HG03354 (cell line): ENCODE measurements around the gene HSPH1.

Experiments
- ATAC-seq: cut with Tn5 transposase; IDR thresholded peaks from one replicate; pipeline ENCODE4 v1.9.1; 2021; ENCODE audit warnings: mild to moderate bottlenecking; ENCODE audit not compliant: unreplicated experiment, poor library complexity, severe bottlenecking

The HSPH1 gene

GRCh38 chr13:31161557-31162150 is at the start of gene HSPH1:
HSPH1 (minus strand) TSS chr13:31161904; CDS start chr13:31161582, 322 bp downstream.
- peak; percentile 80 for ATAC-seq

DNA sequence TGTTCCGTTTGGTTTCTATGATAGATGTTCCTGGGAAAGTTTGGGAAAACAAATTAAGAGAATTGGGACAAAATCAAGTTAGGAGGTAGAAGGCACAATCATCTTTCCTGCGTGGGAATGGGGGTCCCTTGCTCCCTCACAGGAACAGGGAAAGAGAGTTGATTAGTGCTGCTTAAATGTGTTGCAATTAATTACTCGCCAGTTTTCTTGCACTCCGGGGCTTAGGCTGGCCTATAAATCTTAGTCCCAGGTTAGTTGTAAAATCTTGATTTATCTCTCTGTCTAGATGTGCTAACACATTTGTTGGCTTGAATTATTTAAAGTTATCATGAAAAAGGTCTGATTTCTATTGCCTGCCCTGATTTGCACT is 48.1 kb upstream of the HSPH1 start:
- ATAC-seq: no peak

DNA sequence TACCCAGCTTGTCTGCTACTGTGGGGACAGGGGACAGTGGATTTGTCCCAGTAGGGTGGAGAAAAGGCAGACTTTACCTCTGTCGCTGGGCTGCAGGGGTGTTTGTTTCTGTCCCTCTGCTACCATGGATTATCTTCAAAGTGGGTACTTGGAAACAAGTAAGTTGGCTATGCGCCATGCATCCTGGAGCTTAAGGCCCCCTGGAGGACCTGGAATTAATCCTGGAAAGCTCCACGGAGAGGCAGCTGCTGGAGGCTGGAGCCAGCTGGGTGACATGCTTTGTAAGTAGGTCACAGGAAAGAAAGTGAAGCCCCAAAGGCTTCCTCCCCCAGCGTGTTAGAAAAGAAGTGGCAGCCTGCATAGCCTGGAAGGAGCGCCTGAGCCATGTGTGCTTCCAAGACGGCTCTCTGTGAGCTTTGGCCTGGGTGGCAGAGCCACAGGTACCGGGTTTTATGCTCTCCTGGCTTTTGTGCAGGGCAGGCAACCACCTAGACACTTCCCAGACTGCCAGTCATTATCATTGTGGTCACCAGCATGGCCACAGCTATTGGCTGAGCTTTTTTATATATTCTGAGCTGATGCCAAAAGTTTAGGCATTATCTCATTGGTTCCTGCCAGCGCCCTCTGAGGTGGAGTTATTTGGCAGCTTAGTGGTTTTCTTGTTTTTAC is 47.6 kb upstream of the HSPH1 start:
- ATAC-seq: no peak

DNA sequence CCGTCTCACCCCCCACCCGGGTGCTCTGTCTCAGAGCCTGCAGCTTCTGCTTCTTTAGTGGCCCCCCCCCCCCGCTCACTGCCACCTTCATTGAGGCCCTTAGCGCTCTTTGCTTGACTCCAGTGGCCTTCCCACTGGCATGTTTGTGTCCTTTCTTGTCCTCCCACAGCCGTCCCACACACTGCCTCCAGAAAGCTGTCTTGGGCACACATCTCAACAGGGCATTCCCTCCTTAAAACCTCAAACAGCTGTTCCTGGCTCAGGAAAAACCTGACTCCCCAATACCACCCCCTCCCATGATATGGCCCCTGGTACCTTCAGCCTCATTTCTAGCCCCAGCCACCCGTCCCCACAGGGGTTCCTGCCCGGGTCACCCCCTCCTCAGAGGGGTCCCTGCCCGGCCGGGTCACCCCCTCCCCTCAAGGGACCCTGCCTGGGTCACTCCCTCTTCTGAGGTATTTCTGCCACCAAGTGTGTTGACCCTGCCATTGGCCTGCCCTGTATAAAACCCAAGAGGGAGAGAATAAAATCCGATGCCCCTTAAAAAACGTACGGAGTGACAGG is 46.9 kb upstream of the HSPH1 start:
- no peak for ATAC-seq

- ATAC-seq: no peak
These were observed 46.2 kb upstream of the HSPH1 start for GRCh38 chr13:31207661-31208552.

DNA sequence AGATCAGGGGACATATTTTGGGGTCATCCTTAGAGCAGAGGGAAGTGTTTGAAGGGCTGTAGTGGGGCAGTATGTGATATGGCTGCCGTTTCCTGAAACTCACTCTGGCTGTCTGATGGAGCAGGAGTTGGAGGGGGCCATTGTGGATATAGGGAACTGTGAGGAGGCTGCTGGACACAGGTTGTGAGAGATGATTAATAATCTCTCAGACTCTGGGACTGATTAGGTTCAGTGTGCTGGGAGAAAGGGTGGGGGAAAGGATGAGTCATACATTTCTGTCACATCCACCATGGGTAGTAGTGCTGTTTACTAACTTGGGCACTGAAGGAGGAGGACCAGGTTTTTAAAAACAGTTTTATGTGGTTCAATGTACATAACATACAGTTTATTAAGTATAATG is 42.9 kb upstream of the HSPH1 start:
- no peak for ATAC-seq

DNA sequence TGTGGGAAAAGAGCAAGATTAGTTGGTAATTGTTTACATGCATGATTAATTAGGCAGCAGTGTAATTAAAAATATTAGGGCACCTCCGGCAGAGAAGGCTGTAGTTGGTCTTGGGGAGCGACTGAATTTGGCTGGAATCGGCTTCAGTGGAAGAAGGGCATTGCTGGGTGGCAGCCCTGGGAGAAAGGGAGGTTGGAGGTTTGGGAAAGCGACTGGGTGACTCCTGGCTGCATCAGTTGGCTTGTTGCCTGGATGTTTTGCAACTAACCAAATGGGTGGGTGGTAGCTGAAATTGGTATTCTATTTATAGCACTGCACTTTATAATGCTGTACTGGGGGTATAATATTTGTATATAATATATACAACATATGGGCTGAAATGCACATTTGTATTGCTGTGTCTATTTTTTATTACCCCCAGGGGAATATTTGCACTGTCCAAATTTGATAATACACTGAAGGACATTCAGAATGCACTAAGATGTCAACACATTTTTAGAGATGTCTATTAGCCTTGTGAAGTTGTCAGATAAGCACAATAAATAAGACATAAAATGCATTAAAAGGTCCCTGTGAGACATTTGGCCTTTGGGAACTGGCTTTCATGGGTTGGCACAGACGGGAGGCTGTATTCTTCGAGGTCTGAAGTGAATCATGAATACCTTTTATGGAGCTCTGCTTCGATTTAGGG is 39.8 kb upstream of the HSPH1 start:
- no peak for ATAC-seq

DNA sequence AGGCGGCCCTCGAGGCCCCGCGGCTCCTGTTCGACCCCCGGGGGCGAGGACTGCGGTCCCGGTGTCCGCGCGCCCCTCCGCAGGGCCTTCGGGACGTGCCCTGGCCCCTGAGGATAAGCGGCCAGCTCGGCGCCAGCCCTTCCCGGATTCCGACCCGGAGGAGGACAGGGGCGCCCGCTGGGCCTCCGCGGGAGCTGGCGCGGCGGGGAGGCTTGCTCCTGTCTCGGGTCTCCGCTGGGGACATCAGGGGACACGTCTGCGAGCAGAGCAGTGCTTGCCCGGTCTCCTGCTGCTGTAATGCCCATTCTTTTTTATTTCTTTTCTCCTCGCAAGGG is 38.9 kb upstream of the HSPH1 start:
- ATAC-seq: peak; percentile 25

GRCh38 chr13:31199849-31200636 is 38.3 kb upstream of the HSPH1 start, which contains the start of gene B3GLCT:
B3GLCT (plus strand) TSS chr13:31199975; CDS start chr13:31200085, 110 bp downstream.
- ATAC-seq: peak; percentile 86

GRCh38 chr13:31199527-31199848 is 37.8 kb upstream of the HSPH1 start:
- peak; percentile 4 for ATAC-seq

DNA sequence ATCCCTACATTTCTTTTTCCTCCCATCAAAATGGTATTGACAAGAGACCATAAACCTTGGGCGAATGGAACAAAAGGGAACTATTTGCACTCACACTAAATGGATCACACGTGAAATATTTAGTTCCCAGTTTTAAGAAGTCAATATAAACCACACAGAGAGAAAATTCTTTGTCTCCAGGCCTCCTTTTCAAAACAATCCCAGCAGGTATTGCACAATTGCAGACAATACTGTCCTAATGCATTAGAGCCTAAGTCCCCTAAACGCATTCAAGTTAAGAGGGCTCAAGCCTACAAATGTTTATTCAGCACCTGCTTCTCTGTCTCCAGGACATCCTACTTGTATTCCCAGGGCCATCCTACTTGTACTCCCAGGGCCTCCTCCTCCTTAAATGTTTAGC is 36.8 kb upstream of the HSPH1 start:
- ATAC-seq: no peak

GRCh38 chr13:31196992-31197391 is 35.3 kb upstream of the HSPH1 start:
- no peak for ATAC-seq

DNA sequence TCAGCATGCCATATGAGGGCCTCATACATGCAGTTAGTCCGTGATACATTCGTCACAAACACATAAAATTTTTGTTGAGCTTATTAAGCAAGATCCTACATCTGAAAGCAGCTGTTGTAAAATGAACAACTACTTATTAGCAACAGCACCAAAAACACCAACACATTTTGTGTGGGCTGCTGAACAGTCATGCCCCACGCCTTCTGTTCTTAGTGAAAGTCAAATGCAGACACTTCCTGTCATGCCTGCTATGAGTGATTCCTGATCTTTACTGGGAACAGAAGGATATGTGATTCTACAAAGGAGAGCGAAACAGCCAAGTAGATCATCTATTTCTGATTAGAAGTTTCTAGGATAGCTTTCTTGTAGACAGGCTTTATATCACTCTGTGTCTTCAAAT is 33.9 kb upstream of the HSPH1 start:
- no peak for ATAC-seq

DNA sequence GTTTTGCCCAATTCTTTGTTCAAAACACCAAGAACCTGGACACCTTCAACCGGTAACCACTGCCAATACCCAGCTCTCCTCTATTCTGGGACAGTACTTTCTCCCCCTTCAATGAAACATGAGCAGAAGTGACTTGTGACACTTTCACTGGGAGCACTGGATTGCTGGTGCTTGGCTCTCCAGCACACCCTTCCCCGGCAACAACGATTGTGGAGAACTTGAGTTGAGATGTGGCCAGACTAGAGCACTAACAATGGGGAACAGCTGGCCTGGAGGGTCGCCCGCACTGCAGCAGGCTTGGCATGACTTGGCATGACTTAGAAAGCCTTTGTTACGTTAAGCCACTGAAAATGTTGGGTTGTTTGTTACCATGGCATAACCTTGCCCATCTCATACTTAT is 30.6 kb upstream of the HSPH1 start:
- ATAC-seq: no peak

DNA sequence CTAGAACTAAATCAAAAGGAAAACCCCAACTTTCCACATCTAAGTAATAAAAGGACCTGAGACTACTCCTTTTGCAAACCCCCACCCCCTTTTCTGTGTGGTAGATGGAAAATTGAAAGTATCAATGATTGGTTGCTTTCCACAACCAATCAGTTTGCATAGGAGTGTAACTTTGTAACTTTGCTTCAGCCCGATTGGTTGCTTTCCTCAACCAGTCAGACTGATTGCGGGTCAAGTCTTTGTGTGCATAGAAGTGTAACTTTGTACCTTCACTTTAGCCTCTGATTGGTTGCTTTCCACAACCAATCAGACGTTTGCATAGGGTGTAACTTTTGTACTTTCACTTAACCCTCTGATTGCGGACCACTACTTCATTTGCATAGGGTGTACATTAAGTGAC is 30.0 kb upstream of the HSPH1 start:
- no peak for ATAC-seq

DNA sequence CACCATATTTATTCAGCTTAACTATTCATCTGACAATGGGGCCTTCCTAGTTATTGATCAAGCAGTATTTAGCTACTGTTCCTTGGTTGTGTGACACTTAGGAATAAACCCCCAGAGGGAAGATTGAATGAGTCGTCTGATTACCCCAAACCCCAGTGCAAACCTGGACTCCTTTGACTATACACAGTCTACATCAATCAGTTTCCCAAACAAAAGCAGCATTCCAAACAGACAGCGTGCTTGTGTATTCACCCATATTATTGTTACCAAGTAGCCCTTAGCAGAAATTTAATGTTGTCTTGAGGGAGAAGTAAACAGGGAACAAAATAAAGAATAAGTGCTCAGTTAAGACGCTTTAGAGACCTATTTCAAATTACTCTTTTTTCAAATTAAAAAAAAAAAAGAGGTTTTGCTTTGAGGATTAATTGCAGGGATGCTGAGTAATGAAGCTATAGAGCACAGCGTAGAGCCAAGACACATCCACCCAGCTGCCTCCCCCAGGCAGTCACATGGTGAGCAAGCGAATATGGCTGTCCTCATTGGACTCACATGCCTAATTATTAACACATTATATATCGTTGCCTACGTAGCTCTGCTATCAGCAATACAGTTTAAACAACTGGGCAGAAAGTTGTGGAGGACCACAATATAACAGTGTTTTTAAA is 23.4 kb upstream of the HSPH1 start:
- ATAC-seq: no peak

- no peak for ATAC-seq
These were observed 22.7 kb upstream of the HSPH1 start for GRCh38 chr13:31184451-31184850.

GRCh38 chr13:31182987-31183386 is 21.3 kb upstream of the HSPH1 start:
- ATAC-seq: no peak

GRCh38 chr13:31179754-31180153 is 18.1 kb upstream of the HSPH1 start:
- ATAC-seq: no peak
